ENCODE results near the gene SON.
"Not testable (repeated sequence)": the region's sequence is repeated elsewhere in the genome, so short reads cannot be mapped to it uniquely, and the experiment has no call there.

Gene SON

GRCh38 chr21:33569991-33570390 lies 27.2 kb downstream of the SON start:
- no peak overlapping the region for H3K27ac ChIP-seq (ENCODE audit: low read length)
- no peak for TF ChIP-seq EZH2phosphoT487 (IDR thresholded peaks at IDR 0.05; ENCODE audit: low read depth)
- TF ChIP-seq, protein P1, sequence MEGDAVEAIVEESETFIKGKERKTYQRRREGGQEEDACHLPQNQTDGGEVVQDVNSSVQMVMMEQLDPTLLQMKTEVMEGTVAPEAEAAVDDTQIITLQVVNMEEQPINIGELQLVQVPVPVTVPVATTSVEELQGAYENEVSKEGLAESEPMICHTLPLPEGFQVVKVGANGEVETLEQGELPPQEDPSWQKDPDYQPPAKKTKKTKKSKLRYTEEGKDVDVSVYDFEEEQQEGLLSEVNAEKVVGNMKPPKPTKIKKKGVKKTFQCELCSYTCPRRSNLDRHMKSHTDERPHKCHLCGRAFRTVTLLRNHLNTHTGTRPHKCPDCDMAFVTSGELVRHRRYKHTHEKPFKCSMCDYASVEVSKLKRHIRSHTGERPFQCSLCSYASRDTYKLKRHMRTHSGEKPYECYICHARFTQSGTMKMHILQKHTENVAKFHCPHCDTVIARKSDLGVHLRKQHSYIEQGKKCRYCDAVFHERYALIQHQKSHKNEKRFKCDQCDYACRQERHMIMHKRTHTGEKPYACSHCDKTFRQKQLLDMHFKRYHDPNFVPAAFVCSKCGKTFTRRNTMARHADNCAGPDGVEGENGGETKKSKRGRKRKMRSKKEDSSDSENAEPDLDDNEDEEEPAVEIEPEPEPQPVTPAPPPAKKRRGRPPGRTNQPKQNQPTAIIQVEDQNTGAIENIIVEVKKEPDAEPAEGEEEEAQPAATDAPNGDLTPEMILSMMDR (IDR thresholded peaks at IDR 0.05; ENCODE audit: low read depth, low read length) = no peak
- no peak overlapping the region for H3K4me2 ChIP-seq (ENCODE audit: low read length)
- H3K4me3 ChIP-seq (ENCODE audit: low read length) = no peak overlapping the region
- H4K20me1 ChIP-seq (ENCODE audit: insufficient read depth, low read length) = no peaks in the 10 kb centered on the region
- no peak overlapping the region for H2AFZ ChIP-seq (ENCODE audit: low read depth, low read length)
- no peak overlapping the region for H3K9ac ChIP-seq (ENCODE audit: low read length)
- no peaks in the 10 kb centered on the region for H3K4me1 ChIP-seq (ENCODE audit: low read length)
- no peaks in the 10 kb centered on the region for H3K9me3 ChIP-seq (ENCODE audit: insufficient read depth, low read length)
- peaks cover 58% of the 10 kb centered on the region for H3K36me3 ChIP-seq (replicated peaks; ENCODE audit: low read depth, low read length)
- peaks cover 45% of the 10 kb centered on the region for H3K79me2 ChIP-seq (ENCODE audit: low read length)
- no peaks in the 10 kb centered on the region for H3K27me3 ChIP-seq (ENCODE audit: low read depth, low read length)

GRCh38 chr21:33572350-33572749 lies 29.5 kb downstream of the SON start:
- Histone ChIP-seq H3K79me2 (ENCODE audit: low read length) (peaks cover 43% of the 10 kb centered on the region), H4K20me1 (ENCODE audit: insufficient read depth, low read length) (no peaks in the 10 kb centered on the region), H3K4me2 (ENCODE audit: low read length) (no peak overlapping the region), H2AFZ (ENCODE audit: low read depth, low read length) (no peak overlapping the region), H3K9ac (ENCODE audit: low read length) (no peak overlapping the region), H3K27me3 (ENCODE audit: low read depth, low read length) (no peaks in the 10 kb centered on the region), H3K4me1 (ENCODE audit: low read length) (no peaks in the 10 kb centered on the region), H3K27ac (ENCODE audit: low read length) (no peak overlapping the region), H3K9me3 (ENCODE audit: insufficient read depth, low read length) (no peaks in the 10 kb centered on the region), H3K4me3 (ENCODE audit: low read length) (no peak overlapping the region), H3K36me3 (replicated peaks; ENCODE audit: low read depth, low read length) (peaks cover 48% of the 10 kb centered on the region)
- TF ChIP-seq, protein P1 (IDR thresholded peaks at IDR 0.05; ENCODE audit: low read depth, low read length) = no peak
- TF ChIP-seq EZH2phosphoT487 (IDR thresholded peaks at IDR 0.05; ENCODE audit: low read depth) = no peak

DNA sequence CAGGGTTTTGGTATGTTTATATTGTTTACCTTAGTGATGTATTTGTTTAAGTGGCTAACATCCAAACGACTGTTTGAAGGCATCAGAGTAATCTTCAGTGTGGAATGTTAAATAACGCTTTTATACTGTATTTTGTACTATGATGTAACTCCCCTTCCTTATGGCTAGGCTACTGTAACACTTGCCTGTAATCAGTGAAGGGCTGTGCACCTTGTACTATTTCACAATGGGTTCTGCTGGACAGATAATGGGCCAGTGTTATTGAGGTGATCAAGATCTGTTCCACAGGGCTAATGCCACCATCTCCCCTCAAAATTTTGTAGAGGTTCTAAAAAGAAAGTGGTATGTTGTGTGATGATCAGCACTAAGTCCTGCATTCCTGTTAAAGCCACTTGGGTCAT lies 33.9 kb downstream of the SON start:
- H3K9ac ChIP-seq (ENCODE audit: low read length); H3K4me2 ChIP-seq (ENCODE audit: low read length); H3K9me3 ChIP-seq (ENCODE audit: insufficient read depth, low read length); H2AFZ ChIP-seq (ENCODE audit: low read depth, low read length); H4K20me1 ChIP-seq (ENCODE audit: insufficient read depth, low read length); H3K27me3 ChIP-seq (ENCODE audit: low read depth, low read length); H3K27ac ChIP-seq (ENCODE audit: low read length); H3K4me3 ChIP-seq (ENCODE audit: low read length); H3K4me1 ChIP-seq (ENCODE audit: low read length): not testable (repeated sequence)
- H3K36me3 ChIP-seq (replicated peaks; ENCODE audit: low read depth, low read length) = peaks cover 35% of the 10 kb centered on the region
- H3K79me2 ChIP-seq (ENCODE audit: low read length) = peaks cover 17% of the 10 kb centered on the region

- TF ChIP-seq, protein P1 (IDR thresholded peaks at IDR 0.05; ENCODE audit: low read depth, low read length) = no peak
- no peak for TF ChIP-seq EZH2phosphoT487 (IDR thresholded peaks at IDR 0.05; ENCODE audit: low read depth)
- Histone ChIP-seq H3K9me3 (ENCODE audit: insufficient read depth, low read length) (no peaks in the 10 kb centered on the region), H3K9ac (ENCODE audit: low read length) (no peak overlapping the region), H3K4me1 (ENCODE audit: low read length) (no peaks in the 10 kb centered on the region), H3K4me2 (ENCODE audit: low read length) (no peak overlapping the region), H3K36me3 (replicated peaks; ENCODE audit: low read depth, low read length) (peaks cover 23% of the 10 kb centered on the region), H3K4me3 (ENCODE audit: low read length) (no peak overlapping the region), H3K27me3 (ENCODE audit: low read depth, low read length) (no peaks in the 10 kb centered on the region), H3K27ac (ENCODE audit: low read length) (no peak overlapping the region), H3K79me2 (ENCODE audit: low read length) (peaks cover 9% of the 10 kb centered on the region), H4K20me1 (ENCODE audit: insufficient read depth, low read length) (no peaks in the 10 kb centered on the region), H2AFZ (ENCODE audit: low read depth, low read length) (no peak overlapping the region)
Measured at GRCh38 chr21:33578214-33578613, 35.4 kb downstream of the SON start.
